Gastrocnemius medialis (tissue), 4 donors: Measurements from ENCODE around the gene SIAH1. TPM values are rescaled to one million over a fixed set of nuclear protein-coding genes. Genes with fewer than 3 reads are reported as not detected.
"Not testable (repeated sequence)": the region's sequence is repeated elsewhere in the genome, so short reads cannot be mapped to it uniquely, and the experiment has no call there.

Experiments
- ATAC-seq, 2 donors: fragments of 150-250 bp; one replicate each; pipeline ENCODE4 v1.9.1; 2016
- DNase-seq, 2 donors: peaks; one replicate each; pipeline ENCODE4 v3.0.0-alpha.2; 2019
- H3K27ac ChIP-seq, 4 donors: fragments of 200-600 bp; sonication (generic); 1 replicate in 1 of 4; 2 replicates in 3 of 4; pipeline ENCODE4 v1.5.1; 2016 to 2018; ENCODE audit warnings: mild to moderate bottlenecking in 2 of 4, moderate library complexity in 1 of 4
- H3K27me3 ChIP-seq, 3 donors: fragments of 200-600 bp; sonication (generic) in 2 of 3; 1 replicate in 1 of 3; 2 replicates in 2 of 3; pipeline versions ENCODE4 v1.5.1 to v1.6.0; 2016 to 2019; ENCODE audit warnings: mild to moderate bottlenecking in 1 of 3, moderate library complexity in 1 of 3
- H3K36me3 ChIP-seq, 2 donors: fragments of 200-600 bp; sonication (generic) in 1 of 2; one replicate each; pipeline ENCODE4 v1.5.1; 2017 to 2018
- H3K4me1 ChIP-seq, 2 donors: fragments of 200-600 bp; sonication (generic) in 1 of 2; one replicate each; pipeline ENCODE4 v1.5.1; 2016 to 2017; ENCODE audit warnings: mild to moderate bottlenecking in 2 of 2
- H3K4me3 ChIP-seq, 4 donors: fragments of 200-600 bp; sonication (generic) in 3 of 4; 1 replicate in 1 of 4; 2 replicates in 3 of 4; pipeline ENCODE4 v1.5.1; 2016 to 2019; ENCODE audit warnings: mild to moderate bottlenecking in 2 of 4
- H3K9me3 ChIP-seq, 3 donors: fragments of 200-600 bp; sonication (generic) in 2 of 3; 1 replicate in 1 of 3; 2 replicates in 2 of 3; pipeline ENCODE4 v1.5.1; 2016 to 2019
- CTCF ChIP-seq, 5 experiments: fragments of 450-650 bp in 3 of 5; fragments of 200-600 bp in 2 of 5; sonication (generic) in 2 of 5; IDR thresholded peaks in 4 of 5; conservative IDR thresholded peaks in 1 of 5; 1 replicate in 4 of 5; 2 replicates in 1 of 5; pipeline ENCODE4 v1.5.1; 2016 to 2019; ENCODE audit warnings: antibody characterized with exemption in 5 of 5, mild to moderate bottlenecking in 3 of 5, moderate library complexity in 3 of 5
- POLR2A ChIP-seq, 2 donors: fragments of 450-650 bp; IDR thresholded peaks; one replicate each; pipeline ENCODE4 v1.6.1; 2017; ENCODE audit warnings: antibody characterized with exemption in 2 of 2, mild to moderate bottlenecking in 2 of 2, moderate library complexity in 2 of 2
- in situ Hi-C, 4 donors: fragments of 200-750 bp; cut with MboI; loops; one replicate each; pipeline versions ENCODE4 v1.15.0 to v1.8.0; 2017; ENCODE audit warnings: low sequenced_read_pairs in 4 of 4
- intact Hi-C: fragments of 100-400 bp; cut with DNase I; formaldehyde crosslinking; loops from one replicate; pipeline ENCODE4 v1.15.1; 2023; ENCODE audit warnings: low total_unique reads
- total RNA-seq, 4 donors: library from RNA; depleted of rRNA; stranded (reverse); fragments of >200 nt; gene quantifications; one replicate each; pipeline versions ENCODE4 v1.1.0 to v1.2.3, GENCODE V29; 2016

SIAH1 gene
- total RNA-seq, 4 donors from 2014 or later, result 19.9 to 21.0 (median 20.1) TPM

- H3K4me1 ChIP-seq, result peaks cover 7 to 22% of the 10 kb centered on the region in 2 donors
- H3K27ac ChIP-seq, result no peak overlapping the region
- DNase-seq, result no peak
- TF ChIP-seq CTCF (IDR thresholded peaks at IDR 0.05 in 4 of 5, conservative IDR thresholded peaks at IDR 0.05 in 1 of 5), result no peak
- TF ChIP-seq POLR2A (IDR thresholded peaks at IDR 0.05), result no peak
- peaks cover 0 to 2% (median 0%) of the 10 kb centered on the region in 3 donors for H3K9me3 ChIP-seq
- no peak for ATAC-seq
- no peaks in the 10 kb centered on the region for H3K27me3 ChIP-seq
- peaks cover 0 to 7% of the 10 kb centered on the region in 2 donors for H3K36me3 ChIP-seq
- H3K4me3 ChIP-seq, result no peak overlapping the region
- intact Hi-C loops, result no loop called here
- in situ Hi-C loops, result no loop called here
Measured at GRCh38 chr16:48317026-48317425, 68.2 kb downstream of the SIAH1 start.

GRCh38 chr16:48313905-48314304, 71.3 kb downstream of the SIAH1 start:
- H3K36me3 ChIP-seq, result peaks cover 0 to 37% of the 10 kb centered on the region in 2 donors
- peaks cover 0 to 15% (median 0%) of the 10 kb centered on the region in 3 donors for H3K9me3 ChIP-seq
- peaks cover 5 to 11% of the 10 kb centered on the region in 2 donors for H3K4me1 ChIP-seq
- in situ Hi-C loops, ATAC-seq, H3K4me3 ChIP-seq, DNase-seq, H3K27me3 ChIP-seq, intact Hi-C loops, H3K27ac ChIP-seq: not testable (repeated sequence)

- H3K27me3 ChIP-seq, result no peaks in the 10 kb centered on the region
- H3K4me3 ChIP-seq, result peak overlapping the region in 1 of 4 donors; percentile 4
- peaks cover 0 to 15% (median 0%) of the 10 kb centered on the region in 3 donors for H3K9me3 ChIP-seq
- H3K4me1 ChIP-seq, result no peaks in the 10 kb centered on the region
- in situ Hi-C loops (no loop called here), intact Hi-C loops (no loop called here)
- H3K27ac ChIP-seq, result no peak overlapping the region
- ATAC-seq (no peak), DNase-seq (no peak)
- TF ChIP-seq POLR2A (IDR thresholded peaks at IDR 0.05) (no peak), CTCF (IDR thresholded peaks at IDR 0.05 in 4 of 5, conservative IDR thresholded peaks at IDR 0.05 in 1 of 5) (no peak)
- peaks cover 2 to 57% of the 10 kb centered on the region in 2 donors for H3K36me3 ChIP-seq
Measured at GRCh38 chr16:48310908-48311641, 74.1 kb downstream of the SIAH1 start.

Other genes starting within 250 kb of the SIAH1 start
- gene ABCC12, start 229.4 kb downstream of the SIAH1 start, total RNA-seq, result under 1 TPM in 3 of 4 donors, not detected in 1; 0.15 to 0.40 (median 0.16) TPM
- gene LONP2, start 141.1 kb downstream of the SIAH1 start, total RNA-seq, result 10 to 100 TPM; 33.8 to 45.2 (median 42.4) TPM
- under 1 TPM in 1 of 4 donors, not detected in 3; 0.13 TPM for gene ABCC11, start 137.9 kb downstream of the SIAH1 start, total RNA-seq
- gene N4BP1, start 224.8 kb upstream of the SIAH1 start, total RNA-seq, result 10 to 100 TPM; 11.2 to 22.0 (median 16.6) TPM